Measurements from ENCODE around the gene ZNF844.

ZNF844 gene

DNA sequence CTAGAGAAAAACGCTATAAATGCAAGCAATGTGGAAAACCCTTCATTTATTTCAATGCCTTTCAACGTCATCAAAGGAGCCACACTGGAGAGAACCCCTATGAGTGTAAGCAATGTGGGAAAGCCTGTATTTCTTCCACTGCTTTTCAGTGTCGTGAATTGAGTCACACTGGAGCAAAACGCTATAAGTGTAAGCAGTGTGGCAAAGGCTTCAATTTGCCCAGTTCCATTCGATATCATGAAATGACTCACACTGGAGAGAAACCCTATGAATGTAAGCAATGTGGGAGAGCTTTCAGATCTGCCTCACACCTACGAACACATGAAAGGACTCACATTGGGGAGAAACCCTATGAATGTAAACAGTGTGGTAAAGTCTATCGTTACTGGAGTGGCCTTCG lies 48.2 kb downstream of the ZNF844 start:
- FAIRE-seq (no peak), DNase-seq (ENCODE audit: insufficient read length, low spot score) (no peak)
- no peak for TF ChIP-seq CTCF (IDR thresholded peaks at IDR 0.05; ENCODE audit: insufficient read depth, missing control alignments)

GRCh38 chr19:12113121-12113520 lies 48.6 kb downstream of the ZNF844 start:
- no peak for TF ChIP-seq CTCF (IDR thresholded peaks at IDR 0.05; ENCODE audit: insufficient read depth, missing control alignments)
- DNase-seq (ENCODE audit: insufficient read length, low spot score) (no peak), FAIRE-seq (no peak)

- DNase-seq (ENCODE audit: insufficient read length, low spot score) (no peak), FAIRE-seq (no peak)
- no peak for TF ChIP-seq CTCF (IDR thresholded peaks at IDR 0.05; ENCODE audit: insufficient read depth, missing control alignments)
These were observed 52.9 kb downstream of the ZNF844 start for GRCh38 chr19:12117201-12117970.

- DNase-seq (ENCODE audit: insufficient read length, low spot score), result no peak
- peak; percentile 88 for FAIRE-seq
- peak; percentile 44 for TF ChIP-seq CTCF (IDR thresholded peaks at IDR 0.05; ENCODE audit: insufficient read depth, missing control alignments)
These were observed 62.2 kb downstream of the ZNF844 start for GRCh38 chr19:12126707-12127106.
